Adrenal gland (tissue), 5 donors: ENCODE data around the gene ORC5.

Experiments used
- POLR2A ChIP-seq, 2 donors: fragments of 450-650 bp; IDR thresholded peaks; one replicate each; pipeline ENCODE4 v1.6.1; 2017; ENCODE audit warnings: antibody characterized with exemption in 2 of 2, mild to moderate bottlenecking in 2 of 2, moderate library complexity in 1 of 2
- TF ChIP-seq, protein P1 (sequence below), 6 experiments: fragments of 450-650 bp in 4 of 6; fragments of 200-600 bp in 2 of 6; sonication (generic) in 1 of 6; IDR thresholded peaks; 1 replicate in 5 of 6; 2 replicates in 1 of 6; pipeline versions ENCODE4 v1.5.1 to v1.8.0; 2016 to 2021; ENCODE audit warnings: antibody characterized with exemption in 6 of 6, mild to moderate bottlenecking in 2 of 6, moderate library complexity in 1 of 6
- donor health status: DM: no; HTN: no; CAD: no.

DNA sequence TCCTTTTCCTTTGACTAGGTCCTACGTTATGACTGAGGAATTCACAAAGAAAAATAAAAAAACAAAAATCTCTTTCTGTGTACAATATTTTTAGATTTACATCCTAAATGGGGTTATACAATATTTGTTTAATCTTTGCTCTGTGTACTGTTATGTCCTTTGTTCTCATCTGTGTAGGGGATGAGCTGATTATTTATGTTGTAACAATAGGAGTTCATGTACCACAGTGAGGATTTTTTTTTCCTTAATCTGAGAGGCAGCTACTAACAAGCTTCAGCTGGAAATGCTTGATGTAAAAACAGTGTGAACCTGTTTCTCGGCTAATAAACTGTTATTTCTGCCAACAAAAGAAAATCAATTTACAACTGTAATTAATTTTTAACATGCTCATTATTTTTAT is 58.0 kb downstream of the ORC5 start:
- TF ChIP-seq, protein P1, sequence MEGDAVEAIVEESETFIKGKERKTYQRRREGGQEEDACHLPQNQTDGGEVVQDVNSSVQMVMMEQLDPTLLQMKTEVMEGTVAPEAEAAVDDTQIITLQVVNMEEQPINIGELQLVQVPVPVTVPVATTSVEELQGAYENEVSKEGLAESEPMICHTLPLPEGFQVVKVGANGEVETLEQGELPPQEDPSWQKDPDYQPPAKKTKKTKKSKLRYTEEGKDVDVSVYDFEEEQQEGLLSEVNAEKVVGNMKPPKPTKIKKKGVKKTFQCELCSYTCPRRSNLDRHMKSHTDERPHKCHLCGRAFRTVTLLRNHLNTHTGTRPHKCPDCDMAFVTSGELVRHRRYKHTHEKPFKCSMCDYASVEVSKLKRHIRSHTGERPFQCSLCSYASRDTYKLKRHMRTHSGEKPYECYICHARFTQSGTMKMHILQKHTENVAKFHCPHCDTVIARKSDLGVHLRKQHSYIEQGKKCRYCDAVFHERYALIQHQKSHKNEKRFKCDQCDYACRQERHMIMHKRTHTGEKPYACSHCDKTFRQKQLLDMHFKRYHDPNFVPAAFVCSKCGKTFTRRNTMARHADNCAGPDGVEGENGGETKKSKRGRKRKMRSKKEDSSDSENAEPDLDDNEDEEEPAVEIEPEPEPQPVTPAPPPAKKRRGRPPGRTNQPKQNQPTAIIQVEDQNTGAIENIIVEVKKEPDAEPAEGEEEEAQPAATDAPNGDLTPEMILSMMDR (IDR thresholded peaks at IDR 0.05) = no peak
- no peak for TF ChIP-seq POLR2A (IDR thresholded peaks at IDR 0.05)
